Activated naive CD4-positive, alpha-beta T cell treated with anti-CD3 and anti-CD28 coated beads, Interleukin-2, amount 50 U/mL, for 24 hours (primary cell): ENCODE data around the gene SEC16A.

ENCODE experiments used
- H3K27ac Mint-ChIP-seq: one replicate; pipeline ENCODE4 v1.8.0; 2021; ENCODE audit warnings: mild to moderate bottlenecking, mixed read lengths
- H3K27me3 Mint-ChIP-seq: one replicate; pipeline ENCODE4 v1.8.0; 2021; ENCODE audit warnings: mixed read lengths
- H3K36me3 Mint-ChIP-seq: one replicate; pipeline ENCODE4 v1.8.0; 2021; ENCODE audit warnings: mixed read lengths
- H3K4me1 Mint-ChIP-seq: one replicate; pipeline ENCODE4 v1.8.0; 2021; ENCODE audit warnings: mixed read lengths
- H3K4me3 Mint-ChIP-seq: one replicate; pipeline ENCODE4 v1.8.0; 2021; ENCODE audit warnings: mild to moderate bottlenecking, mixed read lengths
- H3K9me3 Mint-ChIP-seq: one replicate; pipeline ENCODE4 v1.8.0; 2021; ENCODE audit warnings: mixed read lengths

The SEC16A gene

DNA sequence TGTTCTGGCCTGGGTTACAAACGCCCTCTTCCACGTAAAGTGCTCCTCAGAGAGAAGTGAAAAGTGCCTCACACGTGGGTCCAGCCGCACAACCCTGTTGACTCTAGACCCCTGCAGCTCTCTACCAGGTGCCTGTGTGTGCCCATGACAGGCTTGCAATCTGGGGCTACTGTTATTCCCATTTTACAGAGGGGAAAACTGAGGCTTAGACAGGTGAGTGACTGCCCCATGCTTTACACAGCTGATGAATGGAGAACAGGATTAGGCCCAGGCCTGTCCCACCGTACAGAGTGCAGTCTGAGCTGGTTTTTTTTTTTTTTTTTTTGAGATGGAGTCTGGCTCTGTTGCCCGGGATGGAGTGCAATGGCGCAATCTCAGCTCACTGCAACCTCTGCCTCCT lies 37.0 kb downstream of the SEC16A start:
- Mint-ChIP-seq H3K27me3 (no peaks in the 10 kb centered on the region), H3K27ac (no peak overlapping the region), H3K4me3 (no peak overlapping the region), H3K9me3 (no peaks in the 10 kb centered on the region), H3K36me3 (peaks cover 6% of the 10 kb centered on the region), H3K4me1 (no peaks in the 10 kb centered on the region)

DNA sequence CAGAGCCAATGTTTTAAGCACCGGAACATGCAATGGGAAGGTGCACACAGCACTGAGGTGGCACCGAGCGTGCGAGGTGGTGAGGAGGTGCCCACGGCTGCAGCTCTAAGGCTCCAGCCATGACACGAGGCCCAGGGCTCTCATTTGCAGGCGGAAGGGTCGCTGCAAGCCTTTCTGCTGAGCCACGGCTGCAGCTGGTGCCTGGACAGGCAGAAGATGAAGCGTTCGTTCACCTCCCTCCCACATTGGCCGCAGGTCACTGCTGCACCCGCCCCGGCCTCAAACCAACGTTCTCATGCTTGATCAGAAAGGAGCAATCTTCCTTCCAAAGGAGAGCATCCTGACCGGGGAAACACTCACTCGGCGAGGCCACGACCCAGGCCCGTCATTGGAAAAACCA lies 38.7 kb downstream of the SEC16A start:
- Mint-ChIP-seq H3K27ac (no peak overlapping the region), H3K27me3 (no peaks in the 10 kb centered on the region), H3K9me3 (no peaks in the 10 kb centered on the region), H3K4me3 (no peak overlapping the region), H3K36me3 (peaks cover 2% of the 10 kb centered on the region), H3K4me1 (no peaks in the 10 kb centered on the region)

DNA sequence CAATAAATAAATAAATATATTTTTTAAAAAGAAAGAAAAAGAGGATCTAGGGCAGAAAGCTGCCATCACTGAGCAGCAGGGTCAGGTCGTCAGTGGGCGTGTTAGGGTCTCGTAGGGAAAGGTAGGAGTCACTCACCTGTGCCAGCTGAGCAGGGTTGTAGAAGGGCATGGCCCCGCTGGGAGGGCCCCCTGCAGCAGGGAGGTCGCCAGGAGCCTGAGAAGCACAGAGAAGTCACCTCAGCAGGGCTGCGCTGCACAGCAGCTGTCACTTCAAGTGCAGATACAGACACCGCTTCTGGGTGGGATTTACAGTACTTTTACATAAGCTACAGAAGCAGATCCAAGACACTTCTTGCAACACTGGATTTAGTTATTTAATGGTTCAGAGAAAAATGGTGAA lies 39.2 kb downstream of the SEC16A start:
- no peaks in the 10 kb centered on the region for H3K9me3 Mint-ChIP-seq
- H3K36me3 Mint-ChIP-seq: peaks cover 2% of the 10 kb centered on the region
- no peaks in the 10 kb centered on the region for H3K4me1 Mint-ChIP-seq
- no peak overlapping the region for H3K4me3 Mint-ChIP-seq
- H3K27ac Mint-ChIP-seq: no peak overlapping the region
- no peaks in the 10 kb centered on the region for H3K27me3 Mint-ChIP-seq

DNA sequence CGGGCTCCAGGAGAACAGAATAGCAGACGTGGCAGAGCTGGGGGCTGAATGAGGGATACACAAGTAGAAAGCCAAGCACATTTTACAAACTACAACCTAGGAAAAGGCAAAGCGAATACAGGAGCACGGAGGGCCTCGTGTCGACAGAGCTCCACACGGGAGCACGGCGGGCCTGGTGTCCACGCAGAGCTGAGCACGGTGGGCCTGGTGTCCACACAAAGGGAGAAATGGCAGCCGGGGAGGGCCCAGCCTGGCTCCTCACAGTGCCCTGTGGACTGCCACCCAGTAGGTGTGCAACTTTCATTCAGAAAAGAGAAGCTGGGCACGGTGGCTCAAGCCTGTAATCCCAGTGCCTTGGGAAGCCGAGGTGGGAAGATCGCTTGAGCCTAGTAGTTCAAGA lies 39.8 kb downstream of the SEC16A start:
- Mint-ChIP-seq H3K27me3 (no peaks in the 10 kb centered on the region), H3K9me3 (no peaks in the 10 kb centered on the region), H3K4me1 (peaks cover 4% of the 10 kb centered on the region), H3K27ac (peak overlapping the region; percentile 59), H3K4me3 (no peak overlapping the region), H3K36me3 (peaks cover 2% of the 10 kb centered on the region)

DNA sequence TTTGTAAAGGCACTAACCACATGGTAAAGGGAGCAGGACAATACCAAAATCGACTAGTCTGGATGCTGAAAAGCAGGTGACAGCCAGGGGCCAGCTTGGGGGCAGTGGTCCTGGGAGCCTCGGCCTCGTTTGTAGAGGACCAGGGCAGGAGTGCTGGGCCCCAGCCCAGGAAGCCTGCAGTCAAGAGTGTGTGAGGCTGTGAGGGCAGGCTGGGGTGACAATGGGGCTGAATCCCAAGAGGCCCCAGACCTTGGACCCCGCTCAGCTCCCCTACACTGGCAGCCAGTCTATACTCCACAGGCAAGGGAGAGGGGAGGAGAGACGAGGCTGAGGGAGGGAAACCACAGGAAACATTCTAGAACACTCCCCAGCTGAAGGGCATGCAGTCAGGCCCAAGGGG lies 40.6 kb downstream of the SEC16A start:
- peaks cover 2% of the 10 kb centered on the region for H3K36me3 Mint-ChIP-seq
- no peaks in the 10 kb centered on the region for H3K27me3 Mint-ChIP-seq
- no peak overlapping the region for H3K4me3 Mint-ChIP-seq
- peaks cover 12% of the 10 kb centered on the region for H3K4me1 Mint-ChIP-seq
- H3K27ac Mint-ChIP-seq: no peak overlapping the region
- H3K9me3 Mint-ChIP-seq: no peaks in the 10 kb centered on the region

DNA sequence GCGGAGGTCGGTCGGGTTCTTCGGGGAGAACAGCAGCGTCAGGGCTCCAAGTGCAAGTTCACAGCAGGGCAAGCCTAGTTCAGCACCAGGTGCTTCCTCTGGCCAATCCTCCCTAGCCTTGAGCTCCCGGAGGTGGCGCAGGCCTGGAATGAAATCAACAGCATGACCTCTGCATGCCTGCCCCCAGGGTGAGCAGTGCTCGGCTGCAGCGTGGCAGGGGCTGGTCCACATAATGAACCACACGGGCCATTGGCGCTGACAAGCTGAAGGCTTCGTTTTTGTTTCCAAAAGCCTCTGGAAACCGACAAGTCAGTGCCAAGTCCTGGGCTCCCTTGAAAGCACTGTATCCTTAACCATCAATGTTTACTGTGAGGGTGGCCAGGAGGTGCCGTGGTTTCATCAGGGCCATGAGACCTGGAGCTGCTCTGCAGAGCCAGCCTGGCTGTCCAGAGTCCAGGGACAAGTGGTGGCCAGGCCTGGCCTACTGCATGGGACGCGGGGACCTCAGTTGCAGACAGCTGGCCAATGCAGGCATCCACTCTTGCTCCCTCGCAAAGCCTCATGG lies 41.1 kb downstream of the SEC16A start:
- H3K27me3 Mint-ChIP-seq: no peaks in the 10 kb centered on the region
- no peak overlapping the region for H3K27ac Mint-ChIP-seq
- no peaks in the 10 kb centered on the region for H3K9me3 Mint-ChIP-seq
- peaks cover 17% of the 10 kb centered on the region for H3K4me1 Mint-ChIP-seq
- no peak overlapping the region for H3K4me3 Mint-ChIP-seq
- H3K36me3 Mint-ChIP-seq: peaks cover 2% of the 10 kb centered on the region

DNA sequence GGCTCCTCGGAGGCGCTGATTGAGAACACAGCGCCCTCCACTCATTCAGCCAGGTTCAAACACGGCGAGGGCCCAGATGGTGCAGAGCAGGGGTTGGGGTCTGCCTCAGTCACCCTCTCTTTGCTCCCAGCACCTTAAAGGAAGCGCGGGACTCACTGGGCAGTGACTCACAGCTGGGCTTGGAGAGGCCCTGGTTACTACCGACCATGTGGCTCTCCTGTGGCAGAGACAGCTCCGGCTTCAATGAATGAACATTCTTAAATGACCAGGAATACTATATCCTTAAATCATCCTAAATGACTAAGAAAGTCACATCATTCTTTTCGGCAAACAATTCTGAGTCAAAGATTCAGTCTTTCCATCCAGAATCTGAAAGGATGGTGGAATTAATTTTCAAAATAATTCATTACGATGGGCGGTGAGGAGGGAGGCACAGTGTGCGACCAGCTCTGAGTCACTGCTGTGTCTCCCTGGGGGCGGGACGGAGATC lies 41.6 kb downstream of the SEC16A start:
- H3K27ac Mint-ChIP-seq: no peak overlapping the region
- peaks cover 21% of the 10 kb centered on the region for H3K4me1 Mint-ChIP-seq
- no peaks in the 10 kb centered on the region for H3K27me3 Mint-ChIP-seq
- H3K4me3 Mint-ChIP-seq: no peak overlapping the region
- no peaks in the 10 kb centered on the region for H3K9me3 Mint-ChIP-seq
- H3K36me3 Mint-ChIP-seq: no peaks in the 10 kb centered on the region

DNA sequence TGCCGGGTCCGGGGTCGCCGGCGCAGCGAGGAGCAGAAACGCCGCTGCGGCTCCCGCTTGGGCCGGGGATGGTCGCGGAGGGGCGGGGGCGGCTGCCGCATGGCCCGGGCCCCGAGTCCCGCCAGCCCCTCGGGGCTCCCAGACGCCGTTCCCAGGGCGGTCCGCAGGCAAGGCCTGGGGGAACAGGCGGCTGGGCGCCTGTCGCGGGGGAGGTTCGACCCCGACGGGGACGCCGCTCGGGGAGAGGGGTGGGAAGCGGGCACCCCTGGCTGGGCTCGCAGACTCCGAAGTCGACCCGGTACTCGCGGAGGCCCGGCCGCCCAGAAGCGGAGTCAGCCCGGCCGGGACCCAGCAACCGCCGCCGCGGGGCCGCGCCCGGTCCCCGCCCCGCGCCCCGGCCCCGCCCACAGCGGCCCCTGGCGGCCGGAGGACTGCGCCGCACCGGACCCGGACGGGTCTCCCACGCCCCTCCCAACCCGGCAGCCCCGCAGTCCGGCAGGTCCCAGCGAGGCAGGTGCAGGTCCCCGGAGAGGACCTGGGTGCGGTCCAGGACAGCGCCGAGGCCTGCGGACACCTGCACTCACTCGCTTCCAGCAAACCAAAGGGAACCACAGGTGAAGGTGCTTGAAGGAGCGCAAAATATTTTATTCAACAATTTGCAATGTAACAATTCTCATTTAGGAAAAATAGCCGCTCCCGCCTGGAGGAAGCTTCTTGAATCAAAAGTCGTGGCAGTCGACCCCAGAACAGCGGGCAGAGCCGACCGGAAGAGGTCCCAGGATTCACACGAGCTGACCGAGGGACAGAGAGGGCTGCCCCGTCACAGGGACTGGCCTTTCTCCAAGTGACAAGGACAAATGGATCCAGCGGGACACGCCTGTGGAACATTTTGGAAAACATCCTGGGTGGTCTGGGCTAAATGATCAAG lies 43.1 kb downstream of the SEC16A start, which contains the start of gene INPP5E:
Gene INPP5E, minus strand, starts transcription at position 365 of the 928 bp plus-strand sequence. CDS start 426 bp downstream, outside the sequence.
- no peak within 1 kb of the TSS for H3K27ac Mint-ChIP-seq
- peaks cover 26% of the 10 kb centered on the region for H3K4me1 Mint-ChIP-seq
- peak within 1 kb of the TSS; percentile 81 for H3K4me3 Mint-ChIP-seq
- H3K36me3 Mint-ChIP-seq: no peaks in the 10 kb centered on the region
- H3K9me3 Mint-ChIP-seq: no peaks in the 10 kb centered on the region
- H3K27me3 Mint-ChIP-seq: no peaks in the 10 kb centered on the region

DNA sequence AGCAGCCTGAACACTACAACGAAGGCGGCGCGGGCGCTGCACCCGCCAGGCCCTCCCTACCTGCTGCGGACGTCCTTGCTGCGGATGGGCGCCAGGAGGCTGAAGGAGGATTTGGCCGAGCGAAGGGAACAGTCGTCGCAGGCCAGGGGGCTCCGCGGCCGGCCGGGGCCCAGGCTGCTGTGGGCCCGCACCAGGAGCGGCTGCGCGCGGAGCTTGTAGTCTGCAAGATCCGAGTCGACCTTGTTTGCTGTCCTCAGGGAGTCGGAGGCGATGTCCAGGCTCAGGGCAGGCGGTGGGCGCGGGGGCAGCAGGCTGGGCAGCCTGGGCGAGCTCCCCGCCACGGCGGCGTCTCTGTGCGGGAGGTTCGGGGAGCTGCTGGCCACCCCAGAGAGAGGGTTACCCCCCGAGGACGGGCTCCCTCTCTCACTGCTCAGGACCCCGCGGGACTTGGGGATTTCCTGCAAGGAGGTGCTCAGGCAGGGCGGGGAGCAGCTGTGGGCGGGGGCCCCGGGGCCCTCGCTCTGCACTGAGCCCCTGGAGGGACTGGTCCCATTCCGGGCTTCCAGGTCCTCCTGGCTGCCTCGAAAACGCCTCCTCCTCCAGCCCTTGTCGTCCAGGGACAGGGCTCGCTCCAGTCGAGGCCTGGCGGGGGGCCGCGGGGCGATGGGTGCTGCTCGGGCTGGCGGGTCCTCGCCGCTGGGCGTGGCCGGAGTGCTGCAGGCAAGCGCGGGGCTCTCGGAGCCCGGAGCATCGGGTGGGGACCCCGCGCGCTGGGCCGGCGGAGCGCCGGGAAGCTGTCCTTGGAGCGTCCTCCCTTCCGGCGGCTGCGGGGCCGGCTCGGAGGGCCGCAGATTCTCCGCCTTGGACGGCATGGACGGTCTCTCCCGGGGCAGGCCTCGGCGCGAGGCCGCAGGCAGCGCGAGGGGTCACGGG lies 44.0 kb downstream of the SEC16A start:
- H3K36me3 Mint-ChIP-seq: no peaks in the 10 kb centered on the region
- H3K27ac Mint-ChIP-seq: no peak overlapping the region
- peaks cover 26% of the 10 kb centered on the region for H3K4me1 Mint-ChIP-seq
- H3K27me3 Mint-ChIP-seq: no peaks in the 10 kb centered on the region
- H3K4me3 Mint-ChIP-seq: peak overlapping the region; percentile 81
- no peaks in the 10 kb centered on the region for H3K9me3 Mint-ChIP-seq

DNA sequence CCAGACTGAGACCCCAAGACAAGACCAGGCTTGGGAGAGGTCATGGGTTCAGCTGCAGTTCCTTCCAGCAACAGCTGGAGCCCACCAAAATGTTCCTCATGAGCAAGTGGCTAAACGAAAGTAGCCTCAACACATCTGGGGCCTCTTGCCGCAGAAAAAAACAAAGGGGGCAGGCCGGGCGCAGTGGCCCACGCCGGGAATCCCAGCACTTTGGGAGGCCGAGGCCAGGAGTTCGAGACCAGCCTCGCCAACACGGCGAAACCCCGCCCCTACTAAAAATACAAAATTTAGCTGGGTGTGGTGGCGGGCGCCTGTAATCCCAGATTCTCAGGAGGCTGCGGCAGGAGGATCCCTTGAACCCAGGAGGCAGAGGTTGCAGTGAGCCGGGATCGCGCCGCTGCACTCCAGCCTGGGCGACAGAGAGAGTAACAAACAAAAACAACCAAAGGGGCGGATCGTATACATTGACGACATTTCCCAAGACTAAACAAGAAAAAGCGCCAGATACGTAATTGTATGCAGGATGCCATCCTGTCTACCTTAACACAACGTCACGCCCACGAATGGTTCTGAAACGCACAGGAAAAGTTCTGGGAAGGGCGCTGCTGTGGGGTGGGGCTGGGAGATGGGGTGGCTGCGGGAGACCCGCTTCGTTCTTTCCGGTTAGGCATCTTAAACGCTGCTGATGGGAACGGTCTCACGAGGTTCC lies 44.8 kb downstream of the SEC16A start:
- no peaks in the 10 kb centered on the region for H3K36me3 Mint-ChIP-seq
- peak overlapping the region; percentile 55 for H3K27ac Mint-ChIP-seq
- peak overlapping the region; percentile 81 for H3K4me3 Mint-ChIP-seq
- no peaks in the 10 kb centered on the region for H3K27me3 Mint-ChIP-seq
- no peaks in the 10 kb centered on the region for H3K9me3 Mint-ChIP-seq
- peaks cover 26% of the 10 kb centered on the region for H3K4me1 Mint-ChIP-seq

DNA sequence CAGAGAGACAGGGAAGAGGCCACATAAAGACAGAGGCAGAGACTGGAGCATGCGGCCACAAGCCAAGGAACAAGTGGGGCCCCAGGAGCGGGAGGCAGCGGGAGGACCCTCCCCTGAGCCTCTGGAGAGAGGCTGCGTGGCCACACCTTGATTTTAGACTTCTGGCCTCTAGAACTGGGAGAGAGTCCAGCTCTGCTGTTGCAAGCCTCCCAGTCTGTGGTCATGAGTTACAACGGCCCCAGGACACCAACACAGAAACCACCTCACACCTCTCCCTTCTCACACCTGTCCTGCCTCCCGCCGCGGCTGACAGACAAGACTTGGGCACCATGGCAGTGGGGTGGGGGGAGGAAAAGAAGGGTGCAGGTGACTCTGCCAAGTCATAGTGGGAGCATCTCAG lies 45.4 kb downstream of the SEC16A start:
- Mint-ChIP-seq H3K9me3 (no peaks in the 10 kb centered on the region), H3K4me1 (peaks cover 26% of the 10 kb centered on the region), H3K4me3 (peak overlapping the region; percentile 81), H3K27me3 (no peaks in the 10 kb centered on the region), H3K27ac (peak overlapping the region; percentile 68), H3K36me3 (no peaks in the 10 kb centered on the region)

DNA sequence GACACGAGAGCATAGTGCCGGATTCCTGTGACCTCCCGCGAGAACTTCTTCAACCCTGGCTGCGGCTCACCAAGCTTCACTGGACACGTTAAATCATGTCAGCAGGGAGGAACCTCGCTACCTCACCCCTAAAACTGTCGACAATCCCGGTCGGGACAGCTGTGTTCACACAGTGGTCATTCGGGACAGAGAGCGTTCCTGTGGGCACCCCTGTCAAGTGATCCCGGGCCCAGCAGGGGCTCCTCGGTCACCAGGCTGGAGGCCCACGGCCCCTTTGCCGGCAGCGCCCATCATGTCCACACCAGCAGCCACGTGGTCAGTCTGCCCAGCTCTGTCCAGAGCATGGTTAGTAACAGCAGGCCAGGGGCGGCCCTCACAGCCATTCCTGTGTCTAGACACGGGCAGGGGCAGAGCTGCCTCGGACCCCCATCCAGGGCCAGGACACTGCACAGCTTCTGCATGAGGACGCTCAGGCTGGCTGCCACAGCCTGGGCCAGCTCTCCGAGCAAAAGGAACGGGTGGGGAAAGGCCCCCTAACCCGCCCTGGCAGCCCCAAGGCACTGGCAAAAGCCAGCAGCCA lies 46.7 kb downstream of the SEC16A start:
- peak overlapping the region; percentile 81 for H3K4me3 Mint-ChIP-seq
- H3K36me3 Mint-ChIP-seq: no peaks in the 10 kb centered on the region
- H3K9me3 Mint-ChIP-seq: no peaks in the 10 kb centered on the region
- H3K27me3 Mint-ChIP-seq: no peaks in the 10 kb centered on the region
- peaks cover 26% of the 10 kb centered on the region for H3K4me1 Mint-ChIP-seq
- no peak overlapping the region for H3K27ac Mint-ChIP-seq

DNA sequence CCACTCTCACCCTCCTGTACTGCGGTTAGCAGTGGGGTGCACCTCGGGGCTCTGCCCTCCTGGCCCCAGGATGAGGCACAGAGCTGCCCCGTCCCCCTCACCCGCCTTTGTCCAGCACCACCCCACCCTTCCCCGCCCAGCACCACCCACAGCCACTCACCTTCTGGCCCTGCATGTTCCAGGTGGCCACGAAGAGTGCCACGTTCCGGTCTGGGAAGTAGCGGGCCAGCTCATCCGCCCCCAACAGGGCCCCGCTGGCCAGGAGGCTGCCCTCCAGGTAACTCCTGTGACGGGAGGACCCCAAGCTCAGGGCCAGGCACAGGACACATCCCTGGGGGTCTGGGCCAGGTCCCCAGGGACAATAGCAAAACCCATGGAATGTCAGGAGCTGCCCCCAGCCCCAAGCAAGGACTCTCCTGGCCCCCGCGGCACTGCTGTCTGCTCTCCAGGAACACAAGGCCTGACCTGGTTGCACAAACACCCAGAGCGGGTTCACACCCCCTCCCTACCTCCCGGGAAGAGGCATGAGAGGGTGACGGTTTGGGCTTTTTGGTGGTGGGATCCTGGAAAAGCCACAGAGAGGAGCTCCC lies 48.2 kb downstream of the SEC16A start:
- Mint-ChIP-seq H3K4me3 (no peak overlapping the region), H3K36me3 (no peaks in the 10 kb centered on the region)

DNA sequence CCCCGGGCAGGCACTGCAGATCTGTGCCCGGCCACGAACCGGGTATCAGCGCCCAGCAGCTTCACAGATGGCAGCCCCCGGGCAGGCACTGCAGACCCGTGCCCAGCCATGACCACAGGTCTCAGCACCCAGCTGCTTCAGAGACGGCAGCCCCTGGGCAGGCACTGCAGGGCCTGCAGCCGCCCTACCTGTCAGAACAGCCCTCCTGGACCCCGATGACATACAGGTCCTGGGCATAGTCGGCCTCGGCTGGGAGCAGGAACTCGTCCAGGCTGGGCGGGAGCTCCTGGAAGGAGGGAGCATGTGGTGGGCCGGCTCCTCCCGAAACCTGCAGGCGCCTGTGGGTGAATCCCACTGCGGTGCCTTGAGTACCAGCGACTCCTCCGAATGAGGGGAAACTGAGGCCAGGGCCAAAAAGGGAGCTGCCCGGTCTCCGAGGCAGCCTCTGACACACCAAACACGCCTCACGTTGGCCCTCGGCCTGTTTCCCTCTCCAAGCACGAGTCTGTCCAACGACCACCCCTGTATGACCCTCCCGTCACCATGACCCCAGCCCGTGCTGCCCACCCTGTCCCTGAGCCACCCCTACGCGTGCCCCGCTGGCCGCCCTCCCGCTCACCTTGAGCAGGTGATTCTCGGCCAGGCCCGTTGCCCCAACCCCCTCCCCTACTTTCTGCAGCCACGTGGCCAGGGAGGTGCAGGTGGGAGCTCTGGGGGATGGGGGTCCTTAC lies 48.8 kb downstream of the SEC16A start:
- no peak overlapping the region for H3K4me3 Mint-ChIP-seq
- H3K4me1 Mint-ChIP-seq: peaks cover 26% of the 10 kb centered on the region
- no peak overlapping the region for H3K27ac Mint-ChIP-seq
- no peaks in the 10 kb centered on the region for H3K36me3 Mint-ChIP-seq
- H3K9me3 Mint-ChIP-seq: no peaks in the 10 kb centered on the region
- no peaks in the 10 kb centered on the region for H3K27me3 Mint-ChIP-seq

More for the DNA sequence above, 48.2 kb downstream of the SEC16A start:
- H3K27ac Mint-ChIP-seq: no peak overlapping the region
- peaks cover 26% of the 10 kb centered on the region for H3K4me1 Mint-ChIP-seq
- no peaks in the 10 kb centered on the region for H3K9me3 Mint-ChIP-seq
- H3K27me3 Mint-ChIP-seq: no peaks in the 10 kb centered on the region
